IMR-90 (cell line): ENCODE measurements around the gene ABCC5.
"Not testable (repeated sequence)": the region's sequence is repeated elsewhere in the genome, so short reads cannot be mapped to it uniquely, and the experiment has no call there.

Experiments
- BHLHE40 ChIP-seq: fragments of 150-350 bp; IDR thresholded peaks from 2 replicates; pipeline ENCODE4 v1.6.1; 2016; ENCODE audit warnings: mild to moderate bottlenecking, low read depth, low read length
- CEBPB ChIP-seq: IDR thresholded peaks from 2 replicates; pipeline ENCODE4 v1.6.1; 2012; ENCODE audit warnings: low read depth, low read length, improper control_type of control experiment
- CHD1 ChIP-seq: IDR thresholded peaks from 2 replicates; pipeline ENCODE4 v1.6.1; 2012; ENCODE audit warnings: low read depth, low read length, improper control_type of control experiment
- MAFK ChIP-seq: IDR thresholded peaks from 2 replicates; pipeline ENCODE4 v1.6.1; 2012; ENCODE audit warnings: low read depth, low read length, improper control_type of control experiment
- MAZ ChIP-seq: IDR thresholded peaks from 2 replicates; pipeline ENCODE4 v1.6.1; 2012; ENCODE audit warnings: low read depth, mild to moderate bottlenecking, low read length, improper control_type of control experiment, moderate library complexity, borderline replicate concordance
- MXI1 ChIP-seq: IDR thresholded peaks from 2 replicates; pipeline ENCODE4 v1.6.1; 2012; ENCODE audit warnings: low read depth, mild to moderate bottlenecking, low read length, moderate library complexity, borderline replicate concordance
- NFE2L2 ChIP-seq: fragments of 150-350 bp; IDR thresholded peaks from 2 replicates; pipeline ENCODE4 v1.6.1; 2016; ENCODE audit warnings: low read depth, mild to moderate bottlenecking, low read length
- POLR2A ChIP-seq: IDR thresholded peaks from 2 replicates; pipeline ENCODE4 v1.6.1; 2012; ENCODE audit warnings: mild to moderate bottlenecking, low read depth, low read length
- RAD21 ChIP-seq: IDR thresholded peaks from 2 replicates; pipeline ENCODE4 v1.6.1; 2012; ENCODE audit warnings: low read length, improper control_type of control experiment
- RCOR1 ChIP-seq: IDR thresholded peaks from 2 replicates; pipeline ENCODE4 v1.6.1; 2012; ENCODE audit warnings: mild to moderate bottlenecking, low read length, improper control_type of control experiment; ENCODE audit not compliant: insufficient replicate concordance
- RFX5 ChIP-seq: IDR thresholded peaks from 2 replicates; pipeline ENCODE4 v1.8.0; 2012; ENCODE audit warnings: low read depth, mild to moderate bottlenecking, low read length, moderate library complexity
- SMC3 ChIP-seq: fragments of 150-350 bp; IDR thresholded peaks from 2 replicates; pipeline ENCODE4 v1.6.1; 2016; ENCODE audit warnings: low read depth, mild to moderate bottlenecking, antibody characterized with exemption, low read length, moderate library complexity
- TF ChIP-seq, protein P1 (sequence below): conservative IDR thresholded peaks from 2 replicates; pipeline ENCODE4 v1.5.1; 2012; ENCODE audit warnings: mild to moderate bottlenecking, low read depth, low read length, improper control_type of control experiment
- TF ChIP-seq, protein P2 (sequence below): fragments of 150-350 bp; IDR thresholded peaks from 2 replicates; pipeline ENCODE4 v1.6.1; 2017; ENCODE audit warnings: mild to moderate bottlenecking, antibody characterized with exemption, low read length, low read depth

DNA sequence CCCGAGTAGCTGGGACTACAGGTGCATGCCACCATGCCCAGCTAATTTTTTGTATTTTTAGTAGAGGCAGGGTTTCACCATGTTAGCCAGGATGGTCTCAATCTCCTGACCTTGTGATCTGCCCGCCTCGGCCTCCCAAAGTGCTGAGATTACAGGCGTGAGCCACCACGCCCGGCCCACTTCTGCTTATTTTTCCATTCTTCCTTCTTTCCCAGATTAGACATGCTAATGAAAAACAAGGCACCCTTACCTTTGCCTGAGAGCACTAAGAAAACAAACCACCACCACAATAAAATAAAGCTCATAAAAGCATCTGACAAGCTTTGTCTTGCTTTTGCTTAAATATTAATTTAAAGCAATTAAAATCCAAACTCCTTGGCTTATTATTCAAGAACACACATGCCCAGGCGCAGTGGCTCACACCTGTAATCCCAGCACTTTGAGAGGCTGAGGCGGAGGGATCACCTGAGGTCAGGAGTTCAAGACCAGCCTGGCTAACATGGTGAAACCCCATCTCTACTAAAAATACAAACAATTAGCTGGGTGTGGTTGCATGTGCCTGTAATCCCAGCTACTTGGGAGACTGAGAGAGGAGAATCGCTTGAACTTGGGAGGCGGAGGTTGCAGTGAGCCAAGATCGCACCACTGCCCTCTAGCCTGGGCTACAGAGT, 10.4 kb downstream of the ABCC5 start:
- TF ChIP-seq, protein P1, sequence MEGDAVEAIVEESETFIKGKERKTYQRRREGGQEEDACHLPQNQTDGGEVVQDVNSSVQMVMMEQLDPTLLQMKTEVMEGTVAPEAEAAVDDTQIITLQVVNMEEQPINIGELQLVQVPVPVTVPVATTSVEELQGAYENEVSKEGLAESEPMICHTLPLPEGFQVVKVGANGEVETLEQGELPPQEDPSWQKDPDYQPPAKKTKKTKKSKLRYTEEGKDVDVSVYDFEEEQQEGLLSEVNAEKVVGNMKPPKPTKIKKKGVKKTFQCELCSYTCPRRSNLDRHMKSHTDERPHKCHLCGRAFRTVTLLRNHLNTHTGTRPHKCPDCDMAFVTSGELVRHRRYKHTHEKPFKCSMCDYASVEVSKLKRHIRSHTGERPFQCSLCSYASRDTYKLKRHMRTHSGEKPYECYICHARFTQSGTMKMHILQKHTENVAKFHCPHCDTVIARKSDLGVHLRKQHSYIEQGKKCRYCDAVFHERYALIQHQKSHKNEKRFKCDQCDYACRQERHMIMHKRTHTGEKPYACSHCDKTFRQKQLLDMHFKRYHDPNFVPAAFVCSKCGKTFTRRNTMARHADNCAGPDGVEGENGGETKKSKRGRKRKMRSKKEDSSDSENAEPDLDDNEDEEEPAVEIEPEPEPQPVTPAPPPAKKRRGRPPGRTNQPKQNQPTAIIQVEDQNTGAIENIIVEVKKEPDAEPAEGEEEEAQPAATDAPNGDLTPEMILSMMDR, result not testable (repeated sequence)
- TF ChIP-seq CHD1, RFX5, CEBPB, BHLHE40, POLR2A, MAZ, SMC3, RAD21, MAFK, NFE2L2, MXI1, RCOR1: not testable (repeated sequence)
- TF ChIP-seq, protein P2, sequence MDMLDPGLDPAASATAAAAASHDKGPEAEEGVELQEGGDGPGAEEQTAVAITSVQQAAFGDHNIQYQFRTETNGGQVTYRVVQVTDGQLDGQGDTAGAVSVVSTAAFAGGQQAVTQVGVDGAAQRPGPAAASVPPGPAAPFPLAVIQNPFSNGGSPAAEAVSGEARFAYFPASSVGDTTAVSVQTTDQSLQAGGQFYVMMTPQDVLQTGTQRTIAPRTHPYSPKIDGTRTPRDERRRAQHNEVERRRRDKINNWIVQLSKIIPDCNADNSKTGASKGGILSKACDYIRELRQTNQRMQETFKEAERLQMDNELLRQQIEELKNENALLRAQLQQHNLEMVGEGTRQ, result not testable (repeated sequence)
